ENCODE data around the gene SPG7.

SPG7 gene

GRCh38 chr16:89540557-89540956 is 32.4 kb downstream of the SPG7 start:
- H3K9me3 Mint-ChIP-seq: no peaks in the 10 kb centered on the region
- peaks cover 13% of the 10 kb centered on the region for H3K36me3 Mint-ChIP-seq
- no peak overlapping the region for H3K27ac Mint-ChIP-seq
- DNase-seq (ENCODE audit: low spot score in 2 of 2): no peak
- H3K4me3 Mint-ChIP-seq: no peak overlapping the region
- no peaks in the 10 kb centered on the region for H3K27me3 Mint-ChIP-seq
- no peak for ATAC-seq (ENCODE audit: low read depth)
- no peaks in the 10 kb centered on the region for H3K4me1 Mint-ChIP-seq

GRCh38 chr16:89541792-89542191 is 33.6 kb downstream of the SPG7 start:
- Mint-ChIP-seq H3K27ac (no peak overlapping the region), H3K9me3 (no peaks in the 10 kb centered on the region), H3K27me3 (no peaks in the 10 kb centered on the region), H3K4me1 (no peaks in the 10 kb centered on the region), H3K4me3 (no peak overlapping the region), H3K36me3 (peaks cover 15% of the 10 kb centered on the region)
- no peak for DNase-seq (ENCODE audit: low spot score in 2 of 2)
- ATAC-seq (ENCODE audit: low read depth): no peak

- no peaks in the 10 kb centered on the region for H3K27me3 Mint-ChIP-seq
- no peaks in the 10 kb centered on the region for H3K9me3 Mint-ChIP-seq
- no peak overlapping the region for H3K27ac Mint-ChIP-seq
- H3K36me3 Mint-ChIP-seq: peaks cover 23% of the 10 kb centered on the region
- DNase-seq (ENCODE audit: low spot score in 2 of 2) (no peak), ATAC-seq (ENCODE audit: low read depth) (no peak)
- H3K4me1 Mint-ChIP-seq: no peaks in the 10 kb centered on the region
- no peak overlapping the region for H3K4me3 Mint-ChIP-seq
These were observed 35.9 kb downstream of the SPG7 start for GRCh38 chr16:89544113-89544512.

- ATAC-seq (ENCODE audit: low read depth) (no peak), DNase-seq (ENCODE audit: low spot score in 2 of 2) (no peak)
- Mint-ChIP-seq H3K27ac (no peak overlapping the region), H3K36me3 (peaks cover 25% of the 10 kb centered on the region), H3K27me3 (no peaks in the 10 kb centered on the region), H3K4me3 (no peak overlapping the region), H3K4me1 (no peaks in the 10 kb centered on the region), H3K9me3 (no peaks in the 10 kb centered on the region)
These were observed 36.5 kb downstream of the SPG7 start for GRCh38 chr16:89544713-89545043.

- Mint-ChIP-seq H3K9me3 (no peaks in the 10 kb centered on the region), H3K4me3 (no peak overlapping the region), H3K27ac (no peak overlapping the region), H3K36me3 (peaks cover 25% of the 10 kb centered on the region), H3K4me1 (no peaks in the 10 kb centered on the region), H3K27me3 (no peaks in the 10 kb centered on the region)
- DNase-seq (ENCODE audit: low spot score in 2 of 2) (no peak), ATAC-seq (ENCODE audit: low read depth) (no peak)
These were observed 37.0 kb downstream of the SPG7 start for GRCh38 chr16:89545044-89545830.

GRCh38 chr16:89545831-89546574 is 37.8 kb downstream of the SPG7 start:
- Mint-ChIP-seq H3K4me3 (no peak overlapping the region), H3K27ac (no peak overlapping the region), H3K36me3 (peaks cover 28% of the 10 kb centered on the region), H3K4me1 (no peaks in the 10 kb centered on the region), H3K9me3 (no peaks in the 10 kb centered on the region), H3K27me3 (no peaks in the 10 kb centered on the region)
- DNase-seq (ENCODE audit: low spot score in 2 of 2): no peak
- ATAC-seq (ENCODE audit: low read depth): no peak

- DNase-seq (ENCODE audit: low spot score in 2 of 2): no peak
- Mint-ChIP-seq H3K27me3 (no peaks in the 10 kb centered on the region), H3K4me1 (no peaks in the 10 kb centered on the region), H3K4me3 (no peak overlapping the region), H3K9me3 (no peaks in the 10 kb centered on the region), H3K27ac (no peak overlapping the region), H3K36me3 (peaks cover 27% of the 10 kb centered on the region)
- no peak for ATAC-seq (ENCODE audit: low read depth)
These were observed 38.6 kb downstream of the SPG7 start for GRCh38 chr16:89546781-89547180.

- Mint-ChIP-seq H3K27ac (no peak overlapping the region), H3K27me3 (no peaks in the 10 kb centered on the region), H3K9me3 (no peaks in the 10 kb centered on the region), H3K36me3 (peaks cover 26% of the 10 kb centered on the region), H3K4me3 (no peak overlapping the region), H3K4me1 (no peaks in the 10 kb centered on the region)
- DNase-seq (ENCODE audit: low spot score in 2 of 2): no peak
- ATAC-seq (ENCODE audit: low read depth): no peak
These were observed 39.1 kb downstream of the SPG7 start for GRCh38 chr16:89547291-89547690.

- Mint-ChIP-seq H3K27me3 (no peaks in the 10 kb centered on the region), H3K4me3 (no peak overlapping the region), H3K4me1 (no peaks in the 10 kb centered on the region), H3K27ac (no peak overlapping the region), H3K9me3 (no peaks in the 10 kb centered on the region), H3K36me3 (peaks cover 26% of the 10 kb centered on the region)
- ATAC-seq (ENCODE audit: low read depth) (no peak), DNase-seq (ENCODE audit: low spot score in 2 of 2) (no peak)
These were observed 39.7 kb downstream of the SPG7 start for GRCh38 chr16:89547860-89548259.

GRCh38 chr16:89548344-89549006 is 40.3 kb downstream of the SPG7 start:
- Mint-ChIP-seq H3K4me3 (no peak overlapping the region), H3K9me3 (no peaks in the 10 kb centered on the region), H3K36me3 (peaks cover 26% of the 10 kb centered on the region), H3K27me3 (no peaks in the 10 kb centered on the region), H3K27ac (no peak overlapping the region), H3K4me1 (no peaks in the 10 kb centered on the region)
- peak; percentile 41 for ATAC-seq (ENCODE audit: low read depth)
- DNase-seq (ENCODE audit: low spot score in 2 of 2): no peak

GRCh38 chr16:89549007-89549700 is 41.0 kb downstream of the SPG7 start:
- ATAC-seq (ENCODE audit: low read depth) (no peak), DNase-seq (ENCODE audit: low spot score in 2 of 2) (no peak)

GRCh38 chr16:89550421-89551007 is 42.3 kb downstream of the SPG7 start:
- Mint-ChIP-seq H3K4me1 (no peaks in the 10 kb centered on the region), H3K27me3 (no peaks in the 10 kb centered on the region), H3K4me3 (no peak overlapping the region), H3K27ac (peak overlapping the region; percentile 47), H3K9me3 (no peaks in the 10 kb centered on the region), H3K36me3 (peaks cover 21% of the 10 kb centered on the region)
- no peak for DNase-seq (ENCODE audit: low spot score in 2 of 2)
- ATAC-seq (ENCODE audit: low read depth): no peak

More at GRCh38 chr16:89549007-89549700, 41.0 kb downstream of the SPG7 start:
- H3K27ac Mint-ChIP-seq: no peak overlapping the region
- peaks cover 26% of the 10 kb centered on the region for H3K36me3 Mint-ChIP-seq
- no peak overlapping the region for H3K4me3 Mint-ChIP-seq
- H3K4me1 Mint-ChIP-seq: no peaks in the 10 kb centered on the region
- H3K27me3 Mint-ChIP-seq: no peaks in the 10 kb centered on the region
- no peaks in the 10 kb centered on the region for H3K9me3 Mint-ChIP-seq

GRCh38 chr16:89552329-89552728 is 44.1 kb downstream of the SPG7 start:
- Mint-ChIP-seq H3K27me3 (no peaks in the 10 kb centered on the region), H3K9me3 (no peaks in the 10 kb centered on the region), H3K36me3 (peaks cover 15% of the 10 kb centered on the region), H3K27ac (no peak overlapping the region), H3K4me3 (no peak overlapping the region), H3K4me1 (peaks cover under 1% of the 10 kb centered on the region)
- ATAC-seq (ENCODE audit: low read depth) (no peak), DNase-seq (ENCODE audit: low spot score in 2 of 2) (no peak)

- H3K27ac Mint-ChIP-seq: no peak overlapping the region
- ATAC-seq (ENCODE audit: low read depth) (no peak), DNase-seq (ENCODE audit: low spot score in 2 of 2) (no peak)
- H3K4me1 Mint-ChIP-seq: peaks cover 3% of the 10 kb centered on the region
- H3K27me3 Mint-ChIP-seq: no peaks in the 10 kb centered on the region
- H3K36me3 Mint-ChIP-seq: peaks cover 13% of the 10 kb centered on the region
- H3K9me3 Mint-ChIP-seq: no peaks in the 10 kb centered on the region
- H3K4me3 Mint-ChIP-seq: no peak overlapping the region
These were observed 44.7 kb downstream of the SPG7 start for GRCh38 chr16:89552913-89553312.

Measured in memory B cell (primary cell).